ENCODE results near the gene LIMS2. TPM values are rescaled to one million over a fixed set of nuclear protein-coding genes. Genes with fewer than 3 reads are reported as not detected.

Gene LIMS2
- total and polyA plus RNA-seq, 2 of the 8 experiments (the other 6 are each of a cell fraction or from before 2014, with no cell fraction given), result 3.3 to 4.8 TPM

GRCh38 chr2:127695491-127696472, 20.5 kb upstream of the LIMS2 start (continued):
- TF ChIP-seq TAF1 (IDR thresholded peaks at IDR 0.05; ENCODE audit: low read depth, low read length) (no peak), TCF12 (IDR thresholded peaks at IDR 0.05; ENCODE audit: low read depth, low read length) (no peak), SIX5 (IDR thresholded peaks at IDR 0.05; ENCODE audit: low read depth, low read length) (no peak)
